HG03432 (cell line): ENCODE results near the gene PRKN.
A peak's percentile ranks its signal among the peaks of the same experiment; 100 is the strongest.
"Not testable (repeated sequence)": the region's sequence is repeated elsewhere in the genome, so short reads cannot be mapped to it uniquely, and the experiment has no call there.

Experiments
- ATAC-seq: cut with Tn5 transposase; IDR thresholded peaks from one replicate; pipeline ENCODE4 v1.9.1; 2021; ENCODE audit warnings: mild to moderate bottlenecking, moderate library complexity; ENCODE audit not compliant: unreplicated experiment

Gene PRKN

GRCh38 chr6:162546905-162547304, 180.7 kb downstream of the PRKN start:
- ATAC-seq, result no peak

GRCh38 chr6:162543221-162543620, 184.3 kb downstream of the PRKN start:
- ATAC-seq, result no peak

DNA sequence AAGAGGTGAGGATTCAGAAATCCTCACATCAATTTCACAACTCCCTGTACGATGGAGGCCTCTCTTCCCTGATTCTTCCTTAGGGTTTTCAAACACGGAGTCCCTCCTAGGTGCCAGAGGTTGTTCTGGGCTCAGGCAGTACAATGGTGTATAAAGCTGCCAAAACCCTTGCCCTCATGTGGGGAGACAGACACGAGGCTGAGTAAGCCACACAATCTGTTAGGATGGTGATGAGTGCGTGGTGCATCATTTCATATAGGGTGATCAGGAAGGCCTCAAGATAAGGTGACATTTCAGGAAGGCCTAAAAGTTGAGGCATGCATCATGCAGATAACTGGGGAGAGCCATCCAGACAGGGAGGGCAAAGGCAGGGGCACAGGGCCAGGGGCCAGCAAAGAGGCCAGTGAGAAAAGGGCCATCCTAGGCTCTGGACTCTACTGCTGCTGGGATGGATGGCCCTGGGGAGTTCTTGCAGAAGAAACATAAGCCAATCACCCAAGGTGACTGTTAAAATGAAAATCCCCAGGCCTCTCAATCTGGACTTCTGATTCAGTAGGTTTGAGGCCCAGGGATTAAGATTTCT, 186.5 kb downstream of the PRKN start:
- ATAC-seq, result no peak

DNA sequence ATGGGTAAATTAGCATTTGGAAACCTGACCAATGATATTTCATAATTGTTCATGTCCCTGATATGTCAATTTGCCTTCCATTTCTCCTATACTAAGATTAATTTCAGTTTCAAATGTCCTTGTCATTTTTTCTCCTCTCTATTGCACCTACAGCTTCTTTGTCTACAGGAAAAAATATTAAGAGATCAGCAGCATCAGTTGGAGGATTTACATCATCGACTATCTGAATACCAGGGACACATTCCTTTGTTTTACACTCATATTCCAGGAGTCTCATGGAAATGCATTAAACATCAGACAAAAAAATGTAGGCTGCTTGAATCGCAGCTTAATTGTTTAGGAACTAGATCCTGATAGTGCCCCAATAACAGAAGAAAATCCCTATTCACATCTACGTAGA, 188.2 kb downstream of the PRKN start:
- no peak for ATAC-seq

GRCh38 chr6:162538643-162539064, 188.9 kb downstream of the PRKN start:
- no peak for ATAC-seq

DNA sequence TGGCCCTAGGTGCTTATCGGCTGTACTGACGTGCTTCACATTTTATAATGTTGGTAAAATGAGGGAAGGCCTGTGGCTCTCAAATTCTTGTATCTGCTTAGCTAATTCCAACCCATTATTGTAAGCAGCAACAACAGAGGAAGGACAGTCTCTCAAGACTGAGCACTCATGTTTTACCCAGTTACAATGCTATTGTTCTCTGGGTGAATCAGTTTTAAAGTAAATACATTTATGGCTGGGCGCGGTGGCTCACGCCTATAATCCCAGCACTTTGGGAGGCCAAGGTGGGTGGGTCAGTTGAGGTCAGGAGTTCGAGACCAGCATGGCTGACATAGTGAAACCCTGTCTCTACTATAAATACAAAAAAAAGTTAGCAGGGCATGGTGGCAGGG, 194.6 kb downstream of the PRKN start:
- ATAC-seq, result no peak

GRCh38 chr6:162532283-162533008, 195.1 kb downstream of the PRKN start:
- ATAC-seq, result no peak

- not testable (repeated sequence) for ATAC-seq
These were observed 196.2 kb downstream of the PRKN start for GRCh38 chr6:162531391-162531790.

GRCh38 chr6:162528538-162528937, 199.0 kb downstream of the PRKN start:
- no peak for ATAC-seq

DNA sequence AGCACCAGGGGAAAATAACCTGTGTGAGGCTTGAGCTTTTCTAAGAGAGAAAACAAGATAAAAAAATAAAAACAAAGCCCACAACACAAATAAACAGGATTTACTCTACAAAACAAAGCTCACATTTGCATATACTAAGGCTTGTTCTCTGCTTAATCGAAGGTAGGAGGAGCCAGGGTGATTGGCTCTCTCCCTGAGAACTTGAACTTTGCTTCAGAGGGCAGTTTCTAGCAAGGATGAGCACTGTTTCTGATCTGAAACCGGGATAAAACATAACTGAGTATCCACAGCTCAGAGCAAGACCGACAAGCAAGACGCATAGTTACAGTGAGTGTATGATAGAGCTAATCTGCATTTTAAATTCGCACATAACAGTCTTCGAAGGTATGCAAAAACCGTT, 200.6 kb downstream of the PRKN start:
- no peak for ATAC-seq

- ATAC-seq, result no peak
These were observed 202.4 kb downstream of the PRKN start for GRCh38 chr6:162525181-162525580.

DNA sequence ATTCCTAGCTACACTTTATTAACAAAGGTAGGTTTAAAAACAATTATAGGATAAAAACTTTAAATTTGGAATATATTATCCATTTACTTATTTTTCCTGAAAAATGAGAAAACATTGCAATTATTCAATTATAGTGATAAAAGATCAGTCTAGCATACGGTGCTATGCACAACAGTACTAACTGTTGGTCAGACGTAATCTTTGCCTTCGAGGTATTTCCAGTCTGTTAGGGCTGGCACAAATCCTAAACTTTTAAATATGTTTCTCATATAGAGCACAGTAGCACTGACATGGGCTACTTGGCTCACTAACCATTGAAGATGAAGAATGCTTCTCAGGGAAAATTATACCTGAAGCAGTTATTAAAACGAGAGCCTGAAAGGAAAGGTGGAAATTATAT, 214.8 kb downstream of the PRKN start:
- ATAC-seq, result no peak

DNA sequence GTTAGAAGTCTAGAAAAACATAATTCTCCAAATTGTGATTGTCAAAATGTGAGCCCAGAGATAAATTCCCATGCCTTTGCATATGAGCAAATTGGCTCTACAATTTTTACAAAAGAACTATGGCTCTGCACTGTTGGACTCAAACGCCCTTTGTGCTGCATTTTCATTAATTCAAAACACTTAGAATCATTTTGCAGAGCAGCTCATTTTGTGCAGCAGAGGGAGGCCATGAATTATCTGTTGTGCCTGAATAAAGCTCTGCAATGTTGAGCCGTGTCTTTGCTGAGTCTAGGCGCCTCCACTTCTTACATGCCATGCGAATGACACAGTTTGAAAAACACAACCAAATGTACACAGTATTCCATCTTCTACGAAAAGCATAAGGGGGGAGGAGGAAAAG, 230.2 kb downstream of the PRKN start:
- no peak for ATAC-seq

DNA sequence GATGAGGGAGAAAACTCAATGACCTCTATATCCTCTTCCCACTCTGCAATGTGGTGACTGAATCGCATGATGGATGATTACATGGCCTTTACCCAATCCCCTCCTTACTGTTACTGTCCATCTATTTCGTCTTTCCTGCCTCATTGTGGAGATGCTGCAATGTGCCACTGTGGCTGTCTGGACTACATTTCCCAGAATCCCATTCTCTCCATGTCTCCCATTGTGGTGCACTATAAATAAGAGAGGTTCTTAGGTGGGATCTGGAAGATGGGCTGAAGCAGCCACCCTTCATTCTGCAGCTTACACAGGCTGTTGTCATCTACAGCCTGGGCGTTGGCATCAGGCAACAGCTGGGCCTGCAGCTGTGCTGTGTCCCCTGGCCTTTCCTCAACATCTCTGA, 233.6 kb downstream of the PRKN start:
- ATAC-seq, result no peak

- no peak for ATAC-seq
These were observed 235.9 kb downstream of the PRKN start for GRCh38 chr6:162491637-162492036.

DNA sequence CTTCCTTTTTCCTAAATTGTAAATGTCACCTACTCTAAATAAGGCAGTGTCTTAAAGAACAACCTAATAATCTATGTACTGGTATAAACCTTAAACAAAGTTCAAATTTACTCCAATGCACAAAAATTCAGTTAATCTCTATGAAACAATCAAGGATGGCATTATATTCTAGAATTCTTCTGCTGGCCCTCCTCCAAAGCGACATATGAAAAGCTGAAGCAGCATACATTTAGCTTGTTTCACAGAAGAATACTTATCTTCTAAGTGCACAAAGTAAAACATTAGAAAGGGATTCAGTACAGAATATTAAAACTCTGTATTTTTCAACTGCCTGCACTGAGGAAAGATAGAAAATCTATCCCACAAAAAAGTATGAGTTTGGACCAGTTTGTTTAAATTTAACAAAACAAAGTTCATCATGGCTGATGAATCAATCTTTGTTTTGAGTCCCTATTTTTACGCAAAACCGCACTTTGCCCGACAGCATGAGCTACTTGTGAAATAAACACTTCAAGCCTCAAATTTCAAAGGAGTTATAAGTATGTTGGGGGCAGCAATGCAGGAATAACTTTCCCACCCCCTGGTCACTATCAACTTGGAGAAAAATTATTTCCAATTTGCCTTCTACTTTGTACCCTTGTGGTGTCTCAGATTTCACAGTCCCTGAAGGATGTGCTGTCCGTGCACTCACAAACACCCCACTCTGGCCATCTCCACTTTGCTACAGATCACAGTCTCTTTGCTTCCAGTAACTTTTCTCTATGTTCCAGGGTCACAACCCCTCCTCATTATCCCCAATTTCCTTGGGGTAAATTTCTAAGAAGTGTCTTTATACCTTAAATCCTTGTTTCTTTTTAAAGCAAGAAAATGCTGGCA, 238.2 kb downstream of the PRKN start:
- no peak for ATAC-seq

GRCh38 chr6:162488444-162488843, 239.1 kb downstream of the PRKN start:
- ATAC-seq, result no peak

DNA sequence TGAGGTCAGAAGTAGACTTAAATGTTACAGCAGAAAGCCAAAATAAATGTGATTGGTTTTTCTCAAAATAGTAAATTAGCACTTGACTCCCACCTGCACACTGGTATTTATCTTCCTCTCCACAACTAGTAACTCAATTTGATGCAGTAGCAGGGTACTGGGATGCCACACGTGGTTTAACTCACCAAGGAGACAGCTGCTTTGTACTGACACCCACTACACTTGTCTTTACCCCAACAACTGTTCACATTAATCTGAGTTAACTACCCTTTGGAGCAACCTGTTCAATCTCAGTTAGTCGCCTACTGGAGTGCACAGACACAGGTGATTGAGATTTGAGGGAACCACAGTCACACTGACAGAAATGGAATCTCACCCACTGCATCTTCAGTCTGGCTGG, 242.1 kb downstream of the PRKN start:
- ATAC-seq, result no peak

DNA sequence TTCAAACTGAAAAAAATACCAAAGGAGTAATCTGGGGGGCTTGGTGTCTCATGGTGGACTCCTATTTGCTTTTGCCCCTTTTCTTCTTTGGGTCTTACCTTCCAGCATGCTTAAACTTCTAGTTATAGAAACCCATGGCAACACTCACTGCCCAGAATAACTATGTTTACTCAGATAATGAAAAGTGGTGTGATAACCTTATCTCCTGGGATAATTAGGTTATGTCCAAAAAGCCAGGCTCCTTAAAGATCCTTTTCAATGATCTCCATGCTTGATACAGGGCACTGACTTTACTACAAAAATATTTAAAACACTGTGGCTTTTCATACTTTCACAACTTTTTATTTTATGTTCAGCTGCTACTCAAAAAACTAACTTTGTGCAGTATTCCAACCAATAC, 245.6 kb downstream of the PRKN start:
- ATAC-seq, result no peak

- ATAC-seq, result no peak
These were observed 246.2 kb downstream of the PRKN start for GRCh38 chr6:162481320-162481719.

GRCh38 chr6:162478192-162478671, 249.3 kb downstream of the PRKN start:
- ATAC-seq, result peak; percentile 67

- no peak for ATAC-seq
These were observed 252.8 kb downstream of the PRKN start for GRCh38 chr6:162474722-162475121.
